BJ (cell line): Measurements from ENCODE around the gene SMAD6. TPM values are rescaled to one million over a fixed set of nuclear protein-coding genes. Genes with fewer than 3 reads are reported as not detected.

Experiments used
- CTCF ChIA-PET: fragments of 350-600 bp; formaldehyde crosslinking; extraction: SDS; loops from one replicate; lab custom pipeline; 2021; ENCODE audit warnings: antibody characterized with exemption, inconsistent platforms; lab: Yijun Ruan, JAX
- POLR2A ChIA-PET: fragments of 300-600 bp; sonication (Branson Sonifier 250); formaldehyde crosslinking; extraction: SDS; loops from one replicate; lab custom pipeline; 2021; ENCODE audit warnings: antibody characterized with exemption; lab: Charles Lee
- DNase-seq: peaks from one replicate; pipeline ENCODE4 v3.0.0-alpha.2; 2011; ENCODE audit warnings: low read depth
- H3K27me3 ChIP-seq: 2 replicates; pipeline ENCODE4 v1.6.0; 2011; ENCODE audit warnings: low read length; ENCODE audit not compliant: control insufficient read depth, insufficient read depth
- H3K36me3 ChIP-seq: 2 replicates; pipeline ENCODE4 v1.5.1; 2011; ENCODE audit warnings: low read length; ENCODE audit not compliant: control insufficient read depth, insufficient read depth
- H3K4me3 ChIP-seq: 2 replicates; pipeline ENCODE4 v1.5.1; 2011; ENCODE audit warnings: low read depth, mild to moderate bottlenecking, control low read depth, low read length
- CTCF ChIP-seq: IDR thresholded peaks from 2 replicates; pipeline ENCODE4 v1.5.1; 2011; ENCODE audit warnings: low read depth, mild to moderate bottlenecking, control low read depth, inconsistent platforms, low read length, moderate library complexity; ENCODE audit not compliant: insufficient read depth
- polyA plus RNA-seq: library from polyadenylated mRNA; depleted of rRNA; stranded (reverse); fragments of >200 nt; gene quantifications from 2 replicates; pipeline ENCODE4 v1.2.3, GENCODE V29; 2011

The SMAD6 gene
- polyA plus RNA-seq, 1 experiment = 3.8 TPM

- no peak for DNase-seq
- ChIA-PET POLR2A (no interaction called here), CTCF (interaction anchor here (0.7 to 2.8 kb wide), 3 partner anchors 9 to 127 kb away, joined by 3 to 13 read pairs (median 9); no protein-coding TSS in a partner anchor)
- no peak for TF ChIP-seq CTCF
- Histone ChIP-seq H3K36me3 (peaks cover 7% of the 10 kb centered on the region), H3K27me3 (no peaks in the 10 kb centered on the region), H3K4me3 (no peak overlapping the region)
These were observed 22.9 kb downstream of the SMAD6 start for GRCh38 chr15:66724732-66725463.

- TF ChIP-seq CTCF = no peak
- H3K4me3 ChIP-seq = no peak overlapping the region
- CTCF ChIA-PET = interaction anchor here (2.6 to 2.8 kb wide), 2 partner anchors 8 to 127 kb away, joined by 9 to 13 read pairs; no protein-coding TSS in a partner anchor
- POLR2A ChIA-PET = no interaction called here
- H3K27me3 ChIP-seq = no peaks in the 10 kb centered on the region
- peaks cover 7% of the 10 kb centered on the region for H3K36me3 ChIP-seq
- no peak for DNase-seq
These were observed 23.4 kb downstream of the SMAD6 start for GRCh38 chr15:66725464-66725785.

GRCh38 chr15:66726386-66726785 lies 24.4 kb downstream of the SMAD6 start:
- Histone ChIP-seq H3K4me3 (no peak overlapping the region), H3K36me3 (peaks cover 4% of the 10 kb centered on the region; the same call in 1 of the 2 replicates), H3K27me3 (no peaks in the 10 kb centered on the region)
- no peak for TF ChIP-seq CTCF
- DNase-seq = no peak
- ChIA-PET CTCF (interaction anchor here (1.2 to 2.8 kb wide), 3 partner anchors 7 to 125 kb away, joined by 3 to 13 read pairs (median 4); no protein-coding TSS in a partner anchor), POLR2A (no interaction called here)

GRCh38 chr15:66729331-66729951 lies 27.4 kb downstream of the SMAD6 start:
- Histone ChIP-seq H3K4me3 (no peak overlapping the region), H3K36me3 (peaks cover 1% of the 10 kb centered on the region; the same call in 1 of the 2 replicates), H3K27me3 (no peaks in the 10 kb centered on the region)
- DNase-seq = no peak
- CTCF ChIA-PET = interaction anchor here (1.0 kb wide), 1 partner anchor 121 kb away, joined by 3 read pairs; no protein-coding TSS in a partner anchor
- POLR2A ChIA-PET = no interaction called here
- no peak for TF ChIP-seq CTCF
